Stomach (tissue), 9 donors: ENCODE measurements around the gene TRNT1. TPM values are rescaled to one million over a fixed set of nuclear protein-coding genes. Genes with fewer than 3 reads are reported as not detected.
A peak's percentile ranks its signal among the peaks of the same experiment; 100 is the strongest.

Source experiments
- DNase-seq, 2 donors: peaks; one replicate each; pipeline versions ENCODE4 v3.0.0 to v3.0.0-alpha.2; 2013 to 2019
- H3K27ac ChIP-seq, 5 donors: fragments of 200-600 bp in 4 of 5; sonication (generic) in 4 of 5; one replicate each; pipeline ENCODE4 v1.5.1; 2013 to 2019; ENCODE audit warnings: mild to moderate bottlenecking in 1 of 5, moderate library complexity in 1 of 5
- H3K27me3 ChIP-seq, 3 donors: fragments of 200-600 bp; sonication (generic); one replicate each; pipeline ENCODE4 v1.5.1; 2017 to 2019; ENCODE audit warnings: mixed run types in 1 of 3
- H3K36me3 ChIP-seq, 4 donors: fragments of 200-600 bp; sonication (generic); 1 replicate in 3 of 4; 2 replicates in 1 of 4; pipeline ENCODE4 v1.5.1; 2016 to 2019
- H3K4me1 ChIP-seq, 4 donors: fragments of 200-600 bp; sonication (generic); one replicate each; pipeline ENCODE4 v1.5.1; 2016 to 2019
- H3K4me3 ChIP-seq, 4 donors: fragments of 200-600 bp; sonication (generic) in 3 of 4; one replicate each; pipeline ENCODE4 v1.5.1; 2016 to 2019; ENCODE audit warnings: mild to moderate bottlenecking in 1 of 4
- H3K9me3 ChIP-seq, 4 donors: fragments of 200-600 bp; sonication (generic); one replicate each; pipeline ENCODE4 v1.5.1; 2016 to 2019
- EP300 ChIP-seq: sonication (generic); formaldehyde crosslinking; IDR thresholded peaks from one replicate; pipeline ENCODE4 v1.6.1; 2017; ENCODE audit warnings: antibody characterized with exemption
- POLR2A ChIP-seq, 4 donors: fragments of 450-650 bp; IDR thresholded peaks; one replicate each; pipeline ENCODE4 v1.6.1; 2016; ENCODE audit warnings: antibody characterized with exemption in 4 of 4, control low read depth in 2 of 4, mild to moderate bottlenecking in 1 of 4, moderate library complexity in 1 of 4
- POLR2AphosphoS5 ChIP-seq, 3 donors: sonication (generic); formaldehyde crosslinking; IDR thresholded peaks; one replicate each; pipeline ENCODE4 v1.6.1; 2016; ENCODE audit warnings: antibody characterized with exemption in 3 of 3
- whole genome bisulfite sequencing, 5 donors: extraction: QIAGEN DNeasy Blood & Tissue Kit in 3 of 5; methylation state at CpG; one replicate each; pipeline versions ENCODE4 v1.1.5 to v1.1.7; 2013 to 2018; 5-methylcytosine and 5-hydroxymethylcytosine counted together
- intact Hi-C: fragments of 100-400 bp; cut with DNase I; formaldehyde crosslinking; loops from one replicate; pipeline ENCODE4 v1.15.1; 2023; ENCODE audit warnings: low total_unique reads
- polyA plus RNA-seq, 3 donors: library from polyadenylated mRNA; stranded (reverse); fragments of 200-250 nt; gene quantifications; one replicate each; pipeline ENCODE4 v1.2.3, GENCODE V29; 2013
- total RNA-seq, 5 donors: library from RNA; depleted of rRNA; stranded (reverse); fragments of >200 nt; gene quantifications; one replicate each; pipeline versions ENCODE4 v1.1.0 to v1.2.3, GENCODE V29; 2014 to 2016
- TF ChIP-seq, protein P1 (sequence below), 7 experiments: fragments of 450-650 bp in 4 of 7; fragments of 200-600 bp in 3 of 7; sonication (generic) in 3 of 7; IDR thresholded peaks; one replicate each; pipeline ENCODE4 v1.5.1; 2016 to 2019; ENCODE audit warnings: antibody characterized with exemption in 7 of 7, control low read depth in 2 of 7, mild to moderate bottlenecking in 1 of 7
- donor health status: healthy with polysubstance abuse.
- donor health status: Bipolar disorder and iron deficiency.
- donor health status: healthy.

TRNT1 gene
- total and polyA plus RNA-seq, 8 donors, result 5.4 to 33.0 (median 14.7) TPM

- Histone ChIP-seq H3K4me3 (peak overlapping the region; percentile 85 to 100 (median 93)), H3K27ac (peak overlapping the region; percentile 80 to 89 (median 83)), H3K4me1 (peaks cover 14 to 55% (median 40%) of the 10 kb centered on the region in 4 donors), H3K9me3 (no peaks in the 10 kb centered on the region), H3K27me3 (no peaks in the 10 kb centered on the region), H3K36me3 (peaks cover 4 to 28% (median 23%) of the 10 kb centered on the region in 4 donors)
- intact Hi-C loops, result no loop called here
- 11 to 17% (median 14%) methylated on average over 16 of the region's 16 CpGs for WGBS, 5 donors
- TF ChIP-seq EP300 (no peak), POLR2AphosphoS5 (IDR thresholded peaks at IDR 0.05) (no peak), POLR2A (IDR thresholded peaks at IDR 0.05) (no peak)
- TF ChIP-seq, protein P1, sequence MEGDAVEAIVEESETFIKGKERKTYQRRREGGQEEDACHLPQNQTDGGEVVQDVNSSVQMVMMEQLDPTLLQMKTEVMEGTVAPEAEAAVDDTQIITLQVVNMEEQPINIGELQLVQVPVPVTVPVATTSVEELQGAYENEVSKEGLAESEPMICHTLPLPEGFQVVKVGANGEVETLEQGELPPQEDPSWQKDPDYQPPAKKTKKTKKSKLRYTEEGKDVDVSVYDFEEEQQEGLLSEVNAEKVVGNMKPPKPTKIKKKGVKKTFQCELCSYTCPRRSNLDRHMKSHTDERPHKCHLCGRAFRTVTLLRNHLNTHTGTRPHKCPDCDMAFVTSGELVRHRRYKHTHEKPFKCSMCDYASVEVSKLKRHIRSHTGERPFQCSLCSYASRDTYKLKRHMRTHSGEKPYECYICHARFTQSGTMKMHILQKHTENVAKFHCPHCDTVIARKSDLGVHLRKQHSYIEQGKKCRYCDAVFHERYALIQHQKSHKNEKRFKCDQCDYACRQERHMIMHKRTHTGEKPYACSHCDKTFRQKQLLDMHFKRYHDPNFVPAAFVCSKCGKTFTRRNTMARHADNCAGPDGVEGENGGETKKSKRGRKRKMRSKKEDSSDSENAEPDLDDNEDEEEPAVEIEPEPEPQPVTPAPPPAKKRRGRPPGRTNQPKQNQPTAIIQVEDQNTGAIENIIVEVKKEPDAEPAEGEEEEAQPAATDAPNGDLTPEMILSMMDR (IDR thresholded peaks at IDR 0.05), result no peak
- DNase-seq, result no peak
These were observed 52.0 kb downstream of the TRNT1 start for GRCh38 chr3:3178498-3179328.

DNA sequence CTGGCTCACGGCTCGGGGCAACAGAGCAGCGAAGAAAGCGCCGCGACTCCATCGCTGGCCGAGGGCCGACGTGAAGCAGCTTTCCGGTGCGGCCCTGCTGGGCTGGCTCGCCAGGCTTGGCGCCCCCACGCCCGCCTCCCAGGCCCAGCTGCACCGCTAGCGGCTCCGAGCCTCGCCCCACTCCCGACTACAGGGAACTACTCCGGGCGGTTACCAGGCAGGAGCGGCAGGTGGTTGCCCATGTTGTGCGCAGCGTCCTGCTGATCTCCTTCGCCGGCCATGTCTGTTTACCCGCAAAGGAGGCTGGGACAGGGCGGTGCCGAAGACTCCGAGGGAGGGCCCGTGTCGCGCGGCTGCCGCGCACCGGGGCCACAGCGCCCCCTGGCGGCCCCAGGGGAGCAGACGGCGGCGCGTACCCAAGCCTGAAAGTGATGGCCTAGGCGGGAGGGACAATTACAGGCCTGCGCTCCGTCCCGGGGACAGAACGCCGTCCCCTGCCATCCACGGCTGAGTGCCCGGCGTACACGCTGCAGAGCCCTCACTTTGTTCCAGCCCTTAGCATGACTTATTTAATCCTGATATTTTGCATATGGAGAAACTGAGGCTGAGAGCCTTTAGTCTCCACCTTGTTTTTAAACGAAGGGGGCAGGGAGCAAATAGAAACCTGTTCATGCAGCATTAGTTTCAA, 52.8 kb downstream of the TRNT1 start, which contains the start of gene CRBN:
TSS of gene CRBN (minus strand) at position 285 of the 688 bp plus-strand sequence. CDS start at position 281, 4 bp downstream.
- intact Hi-C loops, result no loop called here
- no peak for TF ChIP-seq POLR2A (IDR thresholded peaks at IDR 0.05)
- peak; percentile 82 to 91 (median 90) for TF ChIP-seq POLR2AphosphoS5 (IDR thresholded peaks at IDR 0.05)
- TF ChIP-seq, protein P1 (IDR thresholded peaks at IDR 0.05), result peak in 5 of 7 experiments; percentile 96 to 99 (median 97)
- no peak for TF ChIP-seq EP300
- Histone ChIP-seq H3K27ac (peak within 1 kb of the TSS; percentile 80 to 89 (median 83)), H3K27me3 (no peaks in the 10 kb centered on the region), H3K4me3 (peak within 1 kb of the TSS; percentile 85 to 100 (median 93)), H3K9me3 (no peaks in the 10 kb centered on the region), H3K36me3 (peaks cover 0 to 20% (median 15%) of the 10 kb centered on the region in 4 donors), H3K4me1 (peaks cover 14 to 47% (median 37%) of the 10 kb centered on the region in 4 donors)
- peak; percentile 88 to 96 for DNase-seq
- 1% methylated on average over 29 to 56 of the region's 56 CpGs for WGBS, 5 donors

GRCh38 chr3:3180456-3180855, 53.7 kb downstream of the TRNT1 start:
- TF ChIP-seq, protein P1 (IDR thresholded peaks at IDR 0.05), result no peak
- no peak for TF ChIP-seq POLR2A (IDR thresholded peaks at IDR 0.05)
- TF ChIP-seq POLR2AphosphoS5 (IDR thresholded peaks at IDR 0.05), result no peak
- TF ChIP-seq EP300, result no peak
- DNase-seq, result no peak
- no peak overlapping the region for H3K4me3 ChIP-seq
- no peaks in the 10 kb centered on the region for H3K9me3 ChIP-seq
- peaks cover 14 to 38% (median 34%) of the 10 kb centered on the region in 4 donors for H3K4me1 ChIP-seq
- WGBS, 5 donors, result 74 to 81% (median 77%) methylated on average over 9 of the region's 9 CpGs
- intact Hi-C loops, result no loop called here
- H3K27me3 ChIP-seq, result no peaks in the 10 kb centered on the region
- peaks cover 0 to 11% (median 10%) of the 10 kb centered on the region in 4 donors for H3K36me3 ChIP-seq
- no peak overlapping the region for H3K27ac ChIP-seq

- TF ChIP-seq, protein P1 (IDR thresholded peaks at IDR 0.05), result no peak
- no peak for TF ChIP-seq EP300
- no peak for TF ChIP-seq POLR2A (IDR thresholded peaks at IDR 0.05)
- no peak for TF ChIP-seq POLR2AphosphoS5 (IDR thresholded peaks at IDR 0.05)
- Histone ChIP-seq H3K36me3 (no peaks in the 10 kb centered on the region), H3K4me3 (no peak overlapping the region), H3K27ac (no peak overlapping the region), H3K9me3 (peaks cover 0 to 11% (median 8%) of the 10 kb centered on the region in 4 donors), H3K4me1 (peaks cover 0 to under 1% (median 0%) of the 10 kb centered on the region in 4 donors), H3K27me3 (no peaks in the 10 kb centered on the region)
- DNase-seq, result no peak
- intact Hi-C loops, result no loop called here
- 40 to 57% (median 51%) methylated on average over 2 of the region's 2 CpGs for WGBS, 5 donors
These were observed 58.1 kb downstream of the TRNT1 start for GRCh38 chr3:3184876-3185275.
